Measurements from ENCODE around the gene ZMYND8.

DNA sequence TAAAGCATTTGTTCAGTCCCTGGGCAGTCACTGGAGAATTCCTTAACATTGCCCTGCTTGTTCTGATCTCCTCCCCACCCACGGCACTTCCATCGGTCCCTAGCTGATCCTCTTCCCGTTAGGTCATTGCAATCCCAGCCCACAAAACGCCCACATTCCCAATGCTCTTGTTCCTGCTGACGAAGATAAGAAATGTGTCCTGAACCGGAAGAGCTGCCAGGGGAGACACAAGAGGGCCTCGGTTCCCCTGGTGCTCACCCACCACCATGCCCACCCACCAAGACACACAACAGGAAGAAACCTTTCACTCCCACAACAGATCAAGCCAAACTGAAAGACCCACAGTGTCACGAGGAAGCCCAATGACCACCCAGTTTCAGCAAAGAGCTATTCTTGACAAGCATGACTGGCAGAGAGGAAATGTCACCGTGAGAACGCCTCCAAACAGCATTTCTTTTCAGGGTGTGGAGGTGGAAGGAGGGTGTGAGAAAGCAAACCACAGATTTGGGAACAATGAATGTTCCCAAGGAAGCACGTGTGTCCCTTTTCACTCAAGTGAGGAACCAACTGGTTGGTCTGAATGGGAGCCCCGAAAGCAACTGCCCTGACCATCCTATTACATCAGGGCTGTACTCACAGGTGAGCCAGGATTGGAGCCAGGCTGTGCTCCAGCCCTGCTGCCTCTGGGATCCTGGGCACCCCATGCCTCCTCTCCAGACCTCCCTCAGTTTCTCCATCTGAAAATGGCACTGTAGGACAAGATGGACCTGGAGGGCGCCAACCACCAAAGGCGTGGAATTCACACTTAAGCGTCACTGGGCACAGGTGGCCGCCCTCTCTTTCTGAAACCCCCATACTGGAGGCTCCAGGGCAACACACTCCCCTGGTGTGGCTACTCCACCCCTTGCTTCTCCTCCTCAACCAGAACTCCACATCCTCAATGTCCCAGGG is 97.5 kb downstream of the ZMYND8 start:
- TF ChIP-seq CTCF (IDR thresholded peaks at IDR 0.05; ENCODE audit: low read length) (no peak), EZH2 (IDR thresholded peaks at IDR 0.05; ENCODE audit: borderline replicate concordance, low read length) (no peak)

Data from OCI-LY1 (cell line).